Measurements from ENCODE around the gene BCR. TPM values are rescaled to one million over a fixed set of nuclear protein-coding genes. Genes with fewer than 3 reads are reported as not detected.
A peak's percentile ranks its signal among the peaks of the same experiment; 100 is the strongest.

The BCR gene
- total RNA-seq, 1 experiment from 2014 or later: 40.5 TPM

DNA sequence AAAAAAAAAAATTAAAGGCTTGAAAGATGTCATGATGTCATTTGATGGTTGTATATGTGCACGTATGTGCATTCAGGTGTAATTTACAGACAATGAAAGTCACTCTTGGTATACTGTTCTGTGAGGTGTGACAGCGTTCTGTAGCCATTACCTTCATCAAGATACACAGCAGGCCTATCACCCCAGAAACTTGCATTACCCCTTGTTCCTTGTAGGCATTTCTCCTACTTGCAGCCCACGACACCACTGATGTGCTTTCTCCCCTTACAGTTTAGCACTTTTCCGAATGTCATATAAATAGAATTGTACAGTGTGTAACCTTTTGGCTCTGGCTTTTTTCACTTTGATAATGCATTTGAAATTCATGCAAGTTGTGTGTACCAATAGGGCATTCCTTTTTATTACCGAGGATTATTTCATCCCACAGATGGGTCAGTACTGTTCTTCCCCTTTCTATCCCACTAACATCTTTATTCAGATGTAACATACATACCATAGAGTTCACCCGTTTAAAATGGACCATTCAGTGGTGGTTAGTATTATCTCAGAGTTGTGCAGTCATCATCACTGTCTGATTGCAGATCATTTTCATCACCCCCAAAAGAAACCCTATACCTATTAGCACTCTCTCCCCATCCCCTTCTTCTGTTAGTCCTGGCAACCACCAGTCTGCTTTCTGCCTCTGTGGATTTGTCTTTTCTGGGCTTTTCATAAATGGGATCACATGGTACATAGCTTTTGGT is 30.3 kb downstream of the BCR start:
- H3K4me2 ChIP-seq (ENCODE audit: low read depth, low read length, poor library complexity, severe bottlenecking): no peak overlapping the region
- peaks cover 4% of the 10 kb centered on the region; the same call in 1 of the 2 replicates for H4K20me1 ChIP-seq (ENCODE audit: insufficient read depth, low read depth, low read length)
- no peak overlapping the region for H2AFZ ChIP-seq (ENCODE audit: low read length)
- no peaks in the 10 kb centered on the region for H3K27me3 ChIP-seq (ENCODE audit: low read length)
- no peak overlapping the region for H3K4me3 ChIP-seq (ENCODE audit: low read length)
- H3K27ac ChIP-seq (ENCODE audit: low read length): peak overlapping the region; percentile 61
- H3K9me2 ChIP-seq (replicated peaks; ENCODE audit: insufficient read depth, low read length): no peaks in the 10 kb centered on the region
- no peaks in the 10 kb centered on the region for H3K36me3 ChIP-seq (ENCODE audit: insufficient read depth, low read length)
- no peak for DNase-seq
- no peak overlapping the region for H3K9ac ChIP-seq (ENCODE audit: low read length)
- H3K79me2 ChIP-seq (ENCODE audit: low read length): peaks cover 54% of the 10 kb centered on the region
- no peaks in the 10 kb centered on the region for H3K9me3 ChIP-seq (ENCODE audit: low read length)
- H3K4me1 ChIP-seq (ENCODE audit: low read length): peaks cover 57% of the 10 kb centered on the region

DNA sequence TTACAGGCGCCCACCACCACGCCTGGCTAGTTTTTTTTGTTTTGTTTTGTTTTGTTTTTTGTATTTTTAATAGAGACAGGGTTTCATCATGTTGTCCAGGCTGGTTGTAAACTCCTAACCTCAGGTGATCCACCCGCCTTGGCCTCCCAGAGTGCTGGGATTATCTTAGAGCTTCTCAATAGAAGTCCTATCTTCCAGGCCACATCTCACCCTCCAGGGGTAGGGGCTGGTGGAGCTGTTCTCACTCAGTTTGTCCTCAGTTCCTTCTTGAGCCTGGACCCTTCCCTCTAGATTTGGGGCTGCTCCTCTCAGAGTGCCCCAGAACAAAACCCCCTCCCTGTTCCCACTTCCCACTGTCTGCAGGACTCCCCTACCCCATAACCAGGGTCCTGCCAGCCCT is 31.3 kb downstream of the BCR start:
- H3K9me2 ChIP-seq (replicated peaks; ENCODE audit: insufficient read depth, low read length): no peaks in the 10 kb centered on the region
- DNase-seq: no peak
- no peak overlapping the region for H2AFZ ChIP-seq (ENCODE audit: low read length)
- peaks cover 67% of the 10 kb centered on the region for H3K4me1 ChIP-seq (ENCODE audit: low read length)
- H3K27me3 ChIP-seq (ENCODE audit: low read length): no peaks in the 10 kb centered on the region
- no peaks in the 10 kb centered on the region for H3K9me3 ChIP-seq (ENCODE audit: low read length)
- no peak overlapping the region for H3K4me3 ChIP-seq (ENCODE audit: low read length)
- peak overlapping the region; percentile 32 for H3K9ac ChIP-seq (ENCODE audit: low read length)
- peak overlapping the region; percentile 83 for H3K27ac ChIP-seq (ENCODE audit: low read length)
- H3K4me2 ChIP-seq (ENCODE audit: low read depth, low read length, poor library complexity, severe bottlenecking): peak overlapping the region; percentile 19
- peaks cover 7% of the 10 kb centered on the region; the same call in 1 of the 2 replicates for H4K20me1 ChIP-seq (ENCODE audit: insufficient read depth, low read depth, low read length)
- H3K79me2 ChIP-seq (ENCODE audit: low read length): peaks cover 55% of the 10 kb centered on the region
- no peaks in the 10 kb centered on the region for H3K36me3 ChIP-seq (ENCODE audit: insufficient read depth, low read length)

DNA sequence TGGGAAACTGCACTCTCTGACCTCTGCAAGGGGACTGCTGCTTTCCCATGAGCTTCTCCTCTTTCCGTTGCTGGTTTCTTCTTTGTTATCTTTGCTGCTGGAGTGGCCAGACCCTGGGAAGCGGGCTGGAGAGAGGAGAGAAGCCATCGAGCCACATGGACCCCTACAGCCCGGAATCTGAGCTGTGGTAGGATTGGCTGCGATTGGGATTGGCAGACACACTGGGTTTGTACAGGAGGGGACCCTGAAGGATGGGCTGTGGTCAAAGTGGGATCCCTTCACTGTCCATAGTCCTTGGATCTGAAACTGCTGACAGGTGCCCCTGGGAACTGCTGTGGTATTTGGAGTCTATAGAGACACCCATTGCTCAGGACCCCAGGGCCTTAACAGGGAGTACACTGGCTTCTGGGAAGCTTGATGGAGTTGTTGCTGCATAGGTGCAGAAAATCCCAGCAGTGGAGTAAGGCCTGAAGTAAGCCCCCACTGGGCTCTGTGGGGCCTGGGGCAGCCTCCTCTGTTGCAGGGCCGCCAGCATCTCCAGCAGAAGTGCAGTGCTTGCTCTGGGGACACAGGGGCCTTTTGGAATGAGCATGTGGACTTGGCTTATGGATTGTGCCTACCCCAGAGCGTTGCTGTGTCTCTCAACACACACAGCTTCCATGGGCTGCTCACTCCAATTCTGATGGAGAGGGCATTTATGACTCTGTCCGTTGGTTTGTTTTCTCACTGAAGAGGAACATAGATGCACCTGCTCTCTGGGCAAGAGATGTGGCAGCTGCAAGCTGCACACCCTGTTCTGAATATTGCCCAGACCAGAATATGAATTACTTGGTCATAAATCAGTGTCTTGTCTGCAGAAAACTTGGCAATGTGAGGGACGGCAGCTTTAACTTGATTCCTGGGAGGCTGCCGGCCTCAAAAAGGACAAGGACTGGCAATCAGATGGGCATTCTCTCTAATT is 32.0 kb downstream of the BCR start:
- Histone ChIP-seq H3K9ac (ENCODE audit: low read length) (peak overlapping the region; percentile 32), H2AFZ (ENCODE audit: low read length) (no peak overlapping the region), H3K27ac (ENCODE audit: low read length) (peak overlapping the region; percentile 83), H3K4me2 (ENCODE audit: low read depth, low read length, poor library complexity, severe bottlenecking) (peak overlapping the region; percentile 19), H3K27me3 (ENCODE audit: low read length) (no peaks in the 10 kb centered on the region), H3K36me3 (ENCODE audit: insufficient read depth, low read length) (no peaks in the 10 kb centered on the region), H3K9me3 (ENCODE audit: low read length) (no peaks in the 10 kb centered on the region), H4K20me1 (ENCODE audit: insufficient read depth, low read depth, low read length) (peaks cover 7% of the 10 kb centered on the region; the same call in 1 of the 2 replicates), H3K79me2 (ENCODE audit: low read length) (peaks cover 61% of the 10 kb centered on the region), H3K4me1 (ENCODE audit: low read length) (peaks cover 70% of the 10 kb centered on the region), H3K4me3 (ENCODE audit: low read length) (no peak overlapping the region; the same call in 1 of the 2 replicates), H3K9me2 (replicated peaks; ENCODE audit: insufficient read depth, low read length) (no peaks in the 10 kb centered on the region)
- DNase-seq: no peak

DNA sequence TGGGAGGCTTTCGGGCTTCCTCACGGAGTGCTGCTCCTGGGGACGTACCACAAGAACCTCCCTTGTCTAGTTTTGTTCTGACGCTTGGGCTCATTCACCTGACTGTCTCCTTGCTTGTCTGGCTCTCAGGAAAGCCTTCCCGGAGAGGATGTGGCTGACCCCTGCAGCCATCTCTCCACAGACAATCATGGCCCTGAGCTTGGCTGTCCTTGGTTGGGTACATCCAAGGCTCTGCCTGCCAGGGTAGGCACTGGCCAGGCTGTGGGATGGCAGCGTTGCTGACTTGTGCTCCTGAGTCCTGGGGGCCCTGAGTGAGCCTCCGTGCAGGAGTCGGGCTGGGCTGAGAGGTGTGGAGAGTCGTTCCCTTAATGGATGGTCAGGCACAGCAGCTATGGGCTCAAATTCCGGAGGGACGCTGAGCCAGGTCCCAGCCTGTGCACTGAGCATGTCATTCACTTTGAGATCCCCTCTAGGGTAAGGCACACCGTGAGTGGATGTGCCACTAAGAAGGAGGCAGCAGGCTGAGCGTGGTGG is 32.8 kb downstream of the BCR start:
- H3K36me3 ChIP-seq (ENCODE audit: insufficient read depth, low read length): no peaks in the 10 kb centered on the region
- H3K79me2 ChIP-seq (ENCODE audit: low read length): peaks cover 65% of the 10 kb centered on the region
- peaks cover 70% of the 10 kb centered on the region for H3K4me1 ChIP-seq (ENCODE audit: low read length)
- H3K9ac ChIP-seq (ENCODE audit: low read length): peak overlapping the region; percentile 22
- H3K4me2 ChIP-seq (ENCODE audit: low read depth, low read length, poor library complexity, severe bottlenecking): peak overlapping the region; percentile 19
- H4K20me1 ChIP-seq (ENCODE audit: insufficient read depth, low read depth, low read length): peaks cover 7% of the 10 kb centered on the region; the same call in 1 of the 2 replicates
- H2AFZ ChIP-seq (ENCODE audit: low read length): no peak overlapping the region
- no peaks in the 10 kb centered on the region for H3K9me2 ChIP-seq (replicated peaks; ENCODE audit: insufficient read depth, low read length)
- H3K4me3 ChIP-seq (ENCODE audit: low read length): no peak overlapping the region
- H3K9me3 ChIP-seq (ENCODE audit: low read length): no peaks in the 10 kb centered on the region
- DNase-seq: no peak
- H3K27ac ChIP-seq (ENCODE audit: low read length): peak overlapping the region; percentile 83
- H3K27me3 ChIP-seq (ENCODE audit: low read length): no peaks in the 10 kb centered on the region

DNA sequence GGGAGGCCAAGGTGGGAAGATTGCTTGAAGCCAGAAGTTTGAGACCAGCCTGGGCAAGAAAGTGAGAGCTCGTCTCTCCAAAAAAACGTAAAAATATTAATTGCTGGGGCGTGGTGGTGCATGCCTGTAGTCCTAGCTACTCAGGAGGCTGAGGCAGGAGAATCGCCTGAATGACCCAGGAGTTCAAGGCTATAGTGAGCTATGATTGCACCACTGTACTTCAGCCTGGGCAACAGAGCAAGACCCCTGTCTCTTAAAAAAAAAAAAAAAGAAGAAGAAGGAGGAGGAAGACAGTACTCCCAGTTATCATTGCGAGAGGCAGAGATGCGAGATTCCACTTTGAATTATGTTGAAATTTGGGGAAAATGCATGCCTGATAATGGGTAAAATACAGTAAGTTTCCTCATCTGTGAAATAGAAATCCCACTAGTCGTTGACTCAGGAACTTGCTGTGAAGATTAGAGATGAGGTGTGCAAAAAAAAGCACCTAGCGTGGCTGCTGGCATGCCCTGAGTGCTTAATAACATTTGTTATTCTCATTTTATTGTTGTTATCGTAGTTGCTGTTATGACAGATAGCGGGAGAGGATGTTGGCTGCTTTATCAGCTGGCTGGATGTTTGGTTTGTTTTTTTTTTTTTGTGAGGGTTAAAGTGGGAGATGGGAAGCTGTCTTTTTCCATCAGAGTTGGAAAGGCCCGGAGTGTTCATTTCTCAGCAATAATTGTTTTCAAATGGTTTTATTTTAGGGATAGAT is 33.4 kb downstream of the BCR start:
- Histone ChIP-seq H3K9ac (ENCODE audit: low read length) (no peak overlapping the region), H3K4me3 (ENCODE audit: low read length) (no peak overlapping the region), H3K9me3 (ENCODE audit: low read length) (no peaks in the 10 kb centered on the region), H3K4me2 (ENCODE audit: low read depth, low read length, poor library complexity, severe bottlenecking) (no peak overlapping the region), H3K79me2 (ENCODE audit: low read length) (peaks cover 64% of the 10 kb centered on the region), H3K36me3 (ENCODE audit: insufficient read depth, low read length) (no peaks in the 10 kb centered on the region), H4K20me1 (ENCODE audit: insufficient read depth, low read depth, low read length) (peaks cover 7% of the 10 kb centered on the region; the same call in 1 of the 2 replicates), H3K4me1 (ENCODE audit: low read length) (peaks cover 70% of the 10 kb centered on the region), H3K9me2 (replicated peaks; ENCODE audit: insufficient read depth, low read length) (no peaks in the 10 kb centered on the region), H3K27ac (ENCODE audit: low read length) (peak overlapping the region; percentile 3; the same call in 1 of the 2 replicates), H3K27me3 (ENCODE audit: low read length) (no peaks in the 10 kb centered on the region), H2AFZ (ENCODE audit: low read length) (no peak overlapping the region)
- DNase-seq: no peak

DNA sequence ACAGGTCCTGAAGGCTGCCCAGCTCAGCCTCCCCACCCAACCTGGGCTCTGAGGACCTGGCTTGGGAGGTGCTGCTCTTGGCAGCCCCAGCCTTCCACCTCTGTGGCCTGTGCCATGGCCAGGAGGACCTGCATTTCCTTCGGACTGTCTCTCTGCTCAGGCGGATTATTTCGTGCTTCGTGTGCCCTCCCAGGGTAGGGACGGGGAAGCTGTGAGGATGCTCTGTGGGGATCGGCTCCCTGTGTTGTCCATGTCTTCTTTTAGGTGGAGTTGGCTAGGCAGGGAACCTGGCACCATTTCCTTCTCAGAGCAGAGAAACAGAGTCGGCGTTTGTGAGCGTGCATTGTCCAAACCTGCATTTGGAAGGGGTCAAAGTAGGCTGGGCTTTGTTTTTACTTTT is 34.1 kb downstream of the BCR start:
- H4K20me1 ChIP-seq (ENCODE audit: insufficient read depth, low read depth, low read length): peaks cover 7% of the 10 kb centered on the region; the same call in 1 of the 2 replicates
- H3K9me2 ChIP-seq (replicated peaks; ENCODE audit: insufficient read depth, low read length): no peaks in the 10 kb centered on the region
- peaks cover 58% of the 10 kb centered on the region for H3K79me2 ChIP-seq (ENCODE audit: low read length)
- peaks cover 72% of the 10 kb centered on the region for H3K4me1 ChIP-seq (ENCODE audit: low read length)
- no peaks in the 10 kb centered on the region for H3K27me3 ChIP-seq (ENCODE audit: low read length)
- H3K9me3 ChIP-seq (ENCODE audit: low read length): no peaks in the 10 kb centered on the region
- no peak overlapping the region for H3K9ac ChIP-seq (ENCODE audit: low read length)
- DNase-seq: no peak
- no peak overlapping the region for H3K4me2 ChIP-seq (ENCODE audit: low read depth, low read length, poor library complexity, severe bottlenecking)
- H3K27ac ChIP-seq (ENCODE audit: low read length): no peak overlapping the region
- no peak overlapping the region for H2AFZ ChIP-seq (ENCODE audit: low read length)
- no peak overlapping the region for H3K4me3 ChIP-seq (ENCODE audit: low read length)
- H3K36me3 ChIP-seq (ENCODE audit: insufficient read depth, low read length): no peaks in the 10 kb centered on the region

DNA sequence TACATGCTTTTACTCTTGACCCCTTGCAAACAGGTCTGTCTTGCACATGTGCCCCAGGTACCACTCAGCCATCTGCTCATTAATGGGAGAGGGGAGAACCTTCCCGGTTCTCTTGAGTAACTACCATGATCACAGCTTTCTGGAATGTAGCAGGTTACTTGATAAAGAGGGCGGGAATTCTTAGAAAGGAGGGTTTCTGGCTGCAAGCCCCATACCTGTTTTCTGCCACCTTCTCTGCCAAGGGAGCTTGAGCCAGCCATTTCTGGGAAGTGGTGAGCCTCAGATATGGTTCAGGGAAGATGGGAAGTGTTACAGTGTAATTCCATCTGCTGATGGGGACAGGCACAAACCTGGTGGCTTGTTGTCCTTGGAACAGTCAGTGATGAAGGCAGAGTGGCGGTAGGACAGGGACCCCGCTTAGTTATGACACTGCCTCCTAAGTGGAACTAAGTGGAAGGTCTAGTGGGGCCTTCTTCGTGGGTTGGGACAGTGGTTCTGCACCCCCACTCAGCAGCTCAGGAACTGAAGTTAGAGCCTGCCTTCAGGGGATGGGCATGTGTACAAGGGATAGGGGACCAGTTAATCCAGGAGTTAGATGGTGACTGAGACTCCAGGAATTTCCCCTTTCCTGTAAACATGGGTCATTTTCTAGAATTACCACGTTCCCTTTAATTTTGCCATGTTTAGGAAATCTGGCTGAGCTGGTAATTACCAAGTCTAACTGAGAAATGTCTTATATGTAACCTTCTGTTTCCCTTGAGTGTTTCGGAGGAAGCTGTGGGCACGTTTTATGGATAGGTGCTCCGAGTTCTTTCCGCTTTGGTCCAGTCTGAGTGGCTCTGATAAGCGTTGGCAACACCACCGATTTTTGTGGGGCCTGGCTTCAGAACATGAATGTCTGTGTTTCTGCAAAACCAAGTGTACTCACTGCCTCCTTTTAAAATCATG is 35.3 kb downstream of the BCR start:
- Histone ChIP-seq H3K36me3 (ENCODE audit: insufficient read depth, low read length) (no peaks in the 10 kb centered on the region), H2AFZ (ENCODE audit: low read length) (no peak overlapping the region), H3K4me3 (ENCODE audit: low read length) (no peak overlapping the region), H3K9me3 (ENCODE audit: low read length) (no peaks in the 10 kb centered on the region), H3K4me2 (ENCODE audit: low read depth, low read length, poor library complexity, severe bottlenecking) (no peak overlapping the region), H3K9ac (ENCODE audit: low read length) (no peak overlapping the region), H3K27me3 (ENCODE audit: low read length) (no peaks in the 10 kb centered on the region), H3K27ac (ENCODE audit: low read length) (peak overlapping the region; percentile 59), H3K4me1 (ENCODE audit: low read length) (peaks cover 74% of the 10 kb centered on the region), H3K9me2 (replicated peaks; ENCODE audit: insufficient read depth, low read length) (no peaks in the 10 kb centered on the region), H4K20me1 (ENCODE audit: insufficient read depth, low read depth, low read length) (peaks cover 7% of the 10 kb centered on the region; the same call in 1 of the 2 replicates), H3K79me2 (ENCODE audit: low read length) (peaks cover 50% of the 10 kb centered on the region)
- no peak for DNase-seq

Measured in Karpas-422 (cell line).